Esophagus muscularis mucosa (tissue), 4 donors: ENCODE measurements around the gene GLI3. TPM values are rescaled to one million over a fixed set of nuclear protein-coding genes. Genes with fewer than 3 reads are reported as not detected.

Experiments used
- DNase-seq: peaks from one replicate; pipeline ENCODE4 v3.0.0-alpha.2; 2017; ENCODE audit errors: extremely low spot score
- H3K27ac ChIP-seq, 4 donors: fragments of 200-600 bp; sonication (generic); replicated peaks in 1 of 4; 1 replicate in 3 of 4; 2 replicates in 1 of 4; pipeline ENCODE4 v1.5.1; 2016 to 2019; ENCODE audit warnings: mild to moderate bottlenecking in 1 of 4
- H3K27me3 ChIP-seq, 4 donors: fragments of 200-600 bp; sonication (generic); one replicate each; pipeline versions ENCODE4 v1.5.1 to v1.6.0; 2016 to 2019
- H3K36me3 ChIP-seq, 4 donors: fragments of 200-600 bp; sonication (generic); one replicate each; pipeline ENCODE4 v1.5.1; 2016 to 2019
- H3K4me1 ChIP-seq, 4 donors: fragments of 200-600 bp; sonication (generic); one replicate each; pipeline ENCODE4 v1.5.1; 2016 to 2019
- H3K4me3 ChIP-seq, 4 donors: fragments of 200-600 bp; sonication (generic); 1 replicate in 2 of 4; 2 replicates in 2 of 4; pipeline ENCODE4 v1.5.1; 2016 to 2019; ENCODE audit warnings: mild to moderate bottlenecking in 4 of 4, moderate library complexity in 1 of 4
- H3K9me3 ChIP-seq, 4 donors: fragments of 200-600 bp; sonication (generic); 1 replicate in 3 of 4; 2 replicates in 1 of 4; pipeline ENCODE4 v1.5.1; 2016 to 2019
- EP300 ChIP-seq: sonication (generic); formaldehyde crosslinking; IDR thresholded peaks from one replicate; pipeline ENCODE4 v1.6.1; 2017; ENCODE audit warnings: antibody characterized with exemption
- POLR2A ChIP-seq: fragments of 450-650 bp; IDR thresholded peaks from one replicate; pipeline ENCODE4 v1.6.1; 2017; ENCODE audit warnings: antibody characterized with exemption, moderate library complexity, mild to moderate bottlenecking, low read depth
- POLR2AphosphoS5 ChIP-seq, 2 donors: sonication (generic); formaldehyde crosslinking; IDR thresholded peaks; one replicate each; pipeline ENCODE4 v1.6.1; 2017; ENCODE audit warnings: antibody characterized with exemption in 2 of 2
- WGBS: methylation state at CpG from one replicate; pipeline ENCODE4 v1.1.5; 2018; 5-methylcytosine and 5-hydroxymethylcytosine counted together
- intact Hi-C: fragments of 100-400 bp; cut with DNase I; formaldehyde crosslinking; loops from one replicate; pipeline ENCODE4 v1.15.1; 2023
- total RNA-seq, 4 donors: library from RNA; depleted of rRNA; stranded (reverse); fragments of >200 nt; gene quantifications; one replicate each; pipeline versions ENCODE4 v1.1.0 to v1.2.1, GENCODE V29; 2016
- TF ChIP-seq, protein P1 (sequence below), 3 experiments: fragments of 200-600 bp in 2 of 3; fragments of 450-650 bp in 1 of 3; sonication (generic) in 2 of 3; IDR thresholded peaks; one replicate each; pipeline ENCODE4 v1.5.1; 2017 to 2019; ENCODE audit warnings: antibody characterized with exemption in 3 of 3, mild to moderate bottlenecking in 2 of 3, moderate library complexity in 1 of 3

Gene GLI3
- total RNA-seq, 4 donors from 2014 or later, result 11.7 to 17.8 (median 13.3) TPM

- DNase-seq, result no peak
- Histone ChIP-seq H3K27ac (peak overlapping the region in 1 of 4 donors; percentile 16), H3K27me3 (no peaks in the 10 kb centered on the region)
Measured at GRCh38 chr7:42161719-42162118, 75.3 kb downstream of the GLI3 start.

GRCh38 chr7:42161110-42161509, 75.9 kb downstream of the GLI3 start:
- DNase-seq, result no peak
- intact Hi-C loops, result no loop called here
- no peak for TF ChIP-seq POLR2A
- TF ChIP-seq, protein P1, sequence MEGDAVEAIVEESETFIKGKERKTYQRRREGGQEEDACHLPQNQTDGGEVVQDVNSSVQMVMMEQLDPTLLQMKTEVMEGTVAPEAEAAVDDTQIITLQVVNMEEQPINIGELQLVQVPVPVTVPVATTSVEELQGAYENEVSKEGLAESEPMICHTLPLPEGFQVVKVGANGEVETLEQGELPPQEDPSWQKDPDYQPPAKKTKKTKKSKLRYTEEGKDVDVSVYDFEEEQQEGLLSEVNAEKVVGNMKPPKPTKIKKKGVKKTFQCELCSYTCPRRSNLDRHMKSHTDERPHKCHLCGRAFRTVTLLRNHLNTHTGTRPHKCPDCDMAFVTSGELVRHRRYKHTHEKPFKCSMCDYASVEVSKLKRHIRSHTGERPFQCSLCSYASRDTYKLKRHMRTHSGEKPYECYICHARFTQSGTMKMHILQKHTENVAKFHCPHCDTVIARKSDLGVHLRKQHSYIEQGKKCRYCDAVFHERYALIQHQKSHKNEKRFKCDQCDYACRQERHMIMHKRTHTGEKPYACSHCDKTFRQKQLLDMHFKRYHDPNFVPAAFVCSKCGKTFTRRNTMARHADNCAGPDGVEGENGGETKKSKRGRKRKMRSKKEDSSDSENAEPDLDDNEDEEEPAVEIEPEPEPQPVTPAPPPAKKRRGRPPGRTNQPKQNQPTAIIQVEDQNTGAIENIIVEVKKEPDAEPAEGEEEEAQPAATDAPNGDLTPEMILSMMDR (IDR thresholded peaks at IDR 0.05), result no peak
- no peak for TF ChIP-seq POLR2AphosphoS5 (IDR thresholded peaks at IDR 0.05)
- TF ChIP-seq EP300, result no peak
- WGBS, result 54% methylated on average over 2 of the region's 2 CpGs
- Histone ChIP-seq H3K9me3 (no peaks in the 10 kb centered on the region), H3K4me1 (peaks cover 0 to 57% (median 50%) of the 10 kb centered on the region in 4 donors), H3K36me3 (no peaks in the 10 kb centered on the region), H3K4me3 (no peak overlapping the region), H3K27ac (no peak overlapping the region), H3K27me3 (no peaks in the 10 kb centered on the region)

More at GRCh38 chr7:42161719-42162118, 75.3 kb downstream of the GLI3 start:
- Histone ChIP-seq H3K9me3 (no peaks in the 10 kb centered on the region), H3K36me3 (no peaks in the 10 kb centered on the region), H3K4me1 (peaks cover 0 to 51% (median 45%) of the 10 kb centered on the region in 4 donors), H3K4me3 (no peak overlapping the region)
- 100% methylated on average over 2 of the region's 2 CpGs for WGBS
- TF ChIP-seq, protein P1 (IDR thresholded peaks at IDR 0.05), result no peak
- TF ChIP-seq POLR2A (no peak), POLR2AphosphoS5 (IDR thresholded peaks at IDR 0.05) (no peak), EP300 (no peak)
- intact Hi-C loops, result no loop called here

GRCh38 chr7:42159130-42159529, 77.9 kb downstream of the GLI3 start:
- no peak overlapping the region for H3K27ac ChIP-seq
- H3K27me3 ChIP-seq, result no peaks in the 10 kb centered on the region
- 57% methylated on average over 3 of the region's 3 CpGs for WGBS
- peaks cover 0 to 72% (median 66%) of the 10 kb centered on the region in 4 donors for H3K4me1 ChIP-seq
- DNase-seq, result no peak
- intact Hi-C loops, result no loop called here
- no peaks in the 10 kb centered on the region for H3K9me3 ChIP-seq
- no peak overlapping the region for H3K4me3 ChIP-seq
- H3K36me3 ChIP-seq, result no peaks in the 10 kb centered on the region
- TF ChIP-seq POLR2A, result no peak
- TF ChIP-seq, protein P1 (IDR thresholded peaks at IDR 0.05), result no peak
- TF ChIP-seq EP300, result no peak
- no peak for TF ChIP-seq POLR2AphosphoS5 (IDR thresholded peaks at IDR 0.05)

DNA sequence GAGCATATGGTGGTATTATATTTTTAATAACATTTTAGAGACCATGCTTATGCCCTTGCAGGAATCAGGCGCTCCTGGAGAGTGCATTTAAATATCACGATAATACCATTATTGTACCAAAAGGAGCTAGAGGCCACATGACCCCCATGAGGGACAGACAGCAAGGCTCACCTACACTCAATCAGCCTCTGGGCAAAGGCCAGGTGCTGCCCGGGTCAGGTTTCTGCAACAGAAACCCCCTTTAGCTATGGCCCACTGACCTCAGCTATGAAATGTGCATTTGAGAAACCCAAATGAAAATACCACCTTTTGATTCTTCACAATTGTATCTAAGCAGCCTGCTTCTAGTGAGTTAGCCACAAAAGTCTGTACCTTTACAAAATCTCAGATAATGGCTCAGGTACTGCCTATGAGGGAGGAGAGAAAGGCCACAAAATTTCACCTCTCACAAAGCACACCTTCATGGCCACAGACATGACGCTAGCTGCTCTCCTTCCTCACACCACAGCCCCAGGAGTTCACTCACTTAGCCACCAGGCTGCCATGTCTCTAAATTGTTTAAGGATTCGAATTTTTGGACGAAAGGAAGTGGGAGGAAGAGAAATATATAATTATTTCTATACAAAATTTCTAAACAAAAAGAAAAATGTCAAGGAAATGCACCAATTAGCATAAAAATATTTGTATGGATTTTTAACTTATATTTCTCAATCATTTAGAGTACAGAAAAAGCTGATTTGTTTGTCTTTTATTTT, 79.9 kb downstream of the GLI3 start:
- no peak overlapping the region for H3K27ac ChIP-seq
- no peaks in the 10 kb centered on the region for H3K36me3 ChIP-seq
- TF ChIP-seq POLR2A (no peak), POLR2AphosphoS5 (IDR thresholded peaks at IDR 0.05) (no peak), EP300 (no peak)
- TF ChIP-seq, protein P1 (IDR thresholded peaks at IDR 0.05), result no peak
- 87% methylated on average over 6 of the region's 6 CpGs for WGBS
- no peaks in the 10 kb centered on the region for H3K9me3 ChIP-seq
- intact Hi-C loops, result no loop called here
- no peak for DNase-seq
- H3K4me3 ChIP-seq, result no peak overlapping the region
- no peaks in the 10 kb centered on the region for H3K27me3 ChIP-seq
- peaks cover 2 to 66% (median 64%) of the 10 kb centered on the region in 4 donors for H3K4me1 ChIP-seq
